GM12878 (cell line): ENCODE measurements around the gene MAFB. TPM values are rescaled to one million over a fixed set of nuclear protein-coding genes. Genes with fewer than 3 reads are reported as not detected.

ENCODE experiments used
- ATAC-seq: fragments of 200-7000 bp; cut with Tn5 transposase; 3 replicates; pipeline ENCODE4 v1.9.1; 2020; ENCODE audit warnings: mild to moderate bottlenecking, moderate library complexity
- BruUV-seq: library from RNA; stranded (reverse); fragments of 400-500 nt; replicated peaks from 2 replicates; lab custom pipeline; 2021; lab: Mats Ljungman, UMichigan
- CTCF ChIA-PET: fragments of 300-600 bp; sonication (Branson Sonifier 250); formaldehyde crosslinking; extraction: SDS; loops from one replicate; lab custom pipeline; 2021; ENCODE audit warnings: inconsistent platforms; lab: Yijun Ruan, JAX
- POLR2A ChIA-PET: fragments of 350-600 bp; formaldehyde crosslinking; extraction: SDS; loops from one replicate; lab custom pipeline; 2021; ENCODE audit warnings: inconsistent platforms; lab: Charles Lee
- RAD21 ChIA-PET: fragments of 300-600 bp; sonication (Branson Sonifier 250); formaldehyde crosslinking; loops from one replicate; lab custom pipeline; 2023; ENCODE audit warnings: antibody characterized with exemption; ENCODE audit not compliant: unreplicated experiment; lab: Charles Lee
- SMC1A ChIA-PET: fragments of 300-600 bp; sonication (Branson Sonifier 250); formaldehyde crosslinking; loops from one replicate; lab custom pipeline; 2023; ENCODE audit not compliant: unreplicated experiment, uncharacterized antibody; lab: Charles Lee
- DNase-seq: peaks from one replicate; pipeline ENCODE4 v3.0.0-alpha.2; 2011; ENCODE audit warnings: low read depth, low spot score
- FAIRE-seq: peaks from 3 replicates; lab custom pipeline; 2011; peaks lifted over from hg19 to GRCh38; lab: Jason Lieb, UNC
- H2AFZ ChIP-seq: 2 replicates; pipeline ENCODE4 v1.6.0; 2011; ENCODE audit warnings: low read depth, low read length, control low read depth; ENCODE audit not compliant: control insufficient read depth
- H3K27ac ChIP-seq: 2 replicates; pipeline ENCODE4 v1.5.1; 2011; ENCODE audit warnings: control low read depth; ENCODE audit not compliant: control insufficient read depth, insufficient read depth
- H3K27me3 ChIP-seq, 2 experiments: replicated peaks in 1 of 2; 2 replicates each; pipeline versions ENCODE4 v1.6.0 to v1.6.1; 2011; ENCODE audit warnings: low read length in 1 of 2; ENCODE audit not compliant: control insufficient read depth in 2 of 2, insufficient read depth in 2 of 2
- H3K36me3 ChIP-seq, 2 experiments: 2 replicates each; pipeline ENCODE4 v1.5.1; 2011; ENCODE audit warnings: low read length in 1 of 2; ENCODE audit not compliant: control insufficient read depth in 2 of 2, insufficient read depth in 2 of 2
- H3K4me1 ChIP-seq: 2 replicates; pipeline ENCODE4 v1.6.1; 2011; ENCODE audit warnings: mild to moderate bottlenecking, low read length, moderate library complexity, mixed read lengths; ENCODE audit not compliant: control insufficient read depth, insufficient read depth
- H3K4me2 ChIP-seq: 2 replicates; pipeline ENCODE4 v1.6.0; 2011; ENCODE audit warnings: control low read depth; ENCODE audit not compliant: control insufficient read depth, insufficient read depth
- H3K4me3 ChIP-seq: fragments of 200-600 bp; sonication (generic); 2 replicates; pipeline ENCODE4 v1.5.1; 2016
- H3K79me2 ChIP-seq: 2 replicates; pipeline ENCODE4 v1.6.0; 2011; ENCODE audit warnings: low read length; ENCODE audit not compliant: control insufficient read depth, insufficient read depth
- H3K9ac ChIP-seq: 2 replicates; pipeline ENCODE4 v1.8.0; 2011; ENCODE audit warnings: low read length, control low read depth, mixed read lengths; ENCODE audit not compliant: control insufficient read depth, insufficient read depth
- H3K9me3 ChIP-seq: replicated peaks from 3 replicates; pipeline ENCODE4 v1.5.1; 2011; ENCODE audit warnings: mild to moderate bottlenecking, low read length; ENCODE audit not compliant: control insufficient read depth, insufficient read depth
- H4K20me1 ChIP-seq: 2 replicates; pipeline ENCODE4 v1.6.0; 2011; ENCODE audit not compliant: control insufficient read depth, insufficient read depth
- ASH2L ChIP-seq: fragments of 300-600, 200-600 bp; sonication (generic); IDR thresholded peaks from 2 replicates; pipeline ENCODE4 v1.6.1; 2017; ENCODE audit warnings: low read depth, mild to moderate bottlenecking, borderline replicate concordance
- CBX3 ChIP-seq: fragments of 200-600 bp; sonication (generic); IDR thresholded peaks from 2 replicates; pipeline ENCODE4 v1.6.1; 2016; ENCODE audit warnings: low read depth, borderline replicate concordance
- ESRRA ChIP-seq: IDR thresholded peaks from 2 replicates; pipeline ENCODE4 v1.6.1; 2012; ENCODE audit warnings: mild to moderate bottlenecking, low read length, improper control_type of control experiment
- FOXM1 ChIP-seq: IDR thresholded peaks from 2 replicates; pipeline ENCODE4 v1.6.1; 2012; ENCODE audit warnings: low read depth, mild to moderate bottlenecking, inconsistent platforms, low read length, moderate library complexity
- KDM1A ChIP-seq: fragments of 200-600 bp; sonication (generic); IDR thresholded peaks from 2 replicates; pipeline ENCODE4 v1.6.1; 2016; ENCODE audit warnings: borderline replicate concordance
- NFXL1 ChIP-seq: fragments of 450-650 bp; IDR thresholded peaks from 2 replicates; pipeline ENCODE4 v1.6.1; 2017; ENCODE audit warnings: antibody characterized with exemption, mild to moderate bottlenecking, borderline replicate concordance
- RBBP5 ChIP-seq: fragments of 200-600 bp; sonication (generic); conservative IDR thresholded peaks from 2 replicates; pipeline ENCODE4 v1.6.1; 2016
- RELA ChIP-seq: fragments of 450-650 bp; IDR thresholded peaks from 2 replicates; pipeline ENCODE4 v1.8.0; 2014; ENCODE audit warnings: borderline replicate concordance; ENCODE audit not compliant: partially characterized antibody
- RELB ChIP-seq: fragments of 450-650 bp; IDR thresholded peaks from 2 replicates; pipeline ENCODE4 v1.6.1; 2017; ENCODE audit warnings: low read depth, mild to moderate bottlenecking, moderate library complexity
- TBL1XR1 ChIP-seq: IDR thresholded peaks from 2 replicates; pipeline ENCODE4 v1.6.1; 2012; ENCODE audit warnings: low read depth, low read length, improper control_type of control experiment
- TCF3 ChIP-seq: IDR thresholded peaks from 2 replicates; pipeline ENCODE4 v1.6.1; 2012; ENCODE audit warnings: low read depth, mild to moderate bottlenecking, low read length, borderline replicate concordance; ENCODE audit not compliant: insufficient read depth
- ZBED1 ChIP-seq: IDR thresholded peaks from 2 replicates; pipeline ENCODE4 v1.6.1; 2016; ENCODE audit warnings: borderline replicate concordance
- ZBTB40 ChIP-seq: fragments of 450-650 bp; IDR thresholded peaks from 2 replicates; pipeline ENCODE4 v1.6.1; 2016; ENCODE audit warnings: mild to moderate bottlenecking, moderate library complexity, borderline replicate concordance
- ZNF24 ChIP-seq: fragments of 450-650 bp; IDR thresholded peaks from 2 replicates; pipeline ENCODE4 v1.6.1; 2017; ENCODE audit warnings: antibody characterized with exemption, mild to moderate bottlenecking
- ZNF622 ChIP-seq: fragments of 450-650 bp; IDR thresholded peaks from 2 replicates; pipeline ENCODE4 v1.6.1; 2017; ENCODE audit warnings: mild to moderate bottlenecking, inconsistent platforms
- in situ Hi-C: fragments of 300-500 bp; cut with MboI; formaldehyde crosslinking; loops from 9 replicates; pipeline ENCODE4 v1.14.3; 2018; ENCODE audit warnings: mixed read lengths
- intact Hi-C: fragments of 100-400 bp; cut with micrococcal nuclease; formaldehyde crosslinking; loops from one replicate; pipeline ENCODE4 v1.14.2; 2022; ENCODE audit not compliant: unreplicated experiment
- polyA plus RNA-seq, 11 experiments: library from polyadenylated mRNA; depleted of rRNA in 4 of 11; unstranded in 6 of 11; stranded (reverse) in 5 of 11; fragments of >200 nt; fragmentation: Nextera tagmentation in 4 of 11; fragmentation: Illumina TruSeq in 1 of 11; extraction: Ambion mirVana in 4 of 11; extraction: Trizol in 1 of 11; gene quantifications; 1 replicate in 1 of 11; 2 replicates in 10 of 11; pipeline versions ENCODE4 v1.2.1 to v1.2.3, GENCODE V29; 2011 to 2016; ENCODE audit warnings: inconsistent platforms in 2 of 11, missing spikeins in 2 of 11, low read depth in 1 of 11
- total RNA-seq, 4 experiments: library from RNA; depleted of rRNA in 3 of 4; stranded (reverse); fragments of >200 nt in 3 of 4; fragmentation: Illumina TruSeq in 1 of 4; extraction: Trizol in 1 of 4; gene quantifications; 2 replicates each; pipeline versions ENCODE4 v1.2.1 to v1.2.3, GENCODE V29; 2013 to 2021

The MAFB gene
- total and polyA plus RNA-seq, 10 of the 15 experiments (the other 5 are each of a cell fraction or from before 2014, with no cell fraction given), result 0.01 to 0.08 (median 0.01) TPM; not detected in 7

GRCh38 chr20:40727960-40728359 lies 38.9 kb upstream of the MAFB start:
- H3K27me3 ChIP-seq, result no peaks in the 10 kb centered on the region; a peak in 1 of 4 replicates
- in situ Hi-C loops, result loop anchor here (25.0 kb wide), 1 partner anchor 359 kb away; no protein-coding TSS in a partner anchor
- no peak overlapping the region for H3K9ac ChIP-seq
- no peaks in the 10 kb centered on the region for H3K36me3 ChIP-seq
- H2AFZ ChIP-seq, result no peak overlapping the region
- H3K4me2 ChIP-seq, result no peak overlapping the region
- no peak overlapping the region for H3K4me3 ChIP-seq
- H3K79me2 ChIP-seq, result no peaks in the 10 kb centered on the region
- H3K4me1 ChIP-seq, result no peaks in the 10 kb centered on the region
- BruUV-seq, result no TSS peak
- H4K20me1 ChIP-seq, result no peaks in the 10 kb centered on the region
- H3K9me3 ChIP-seq, result no peaks in the 10 kb centered on the region
- TF ChIP-seq RELA, result no peak
- no peak for TF ChIP-seq ZBTB40
- no peak for TF ChIP-seq RBBP5
- TF ChIP-seq TBL1XR1, result no peak
- TF ChIP-seq FOXM1, result no peak
- TF ChIP-seq ZBED1, result no peak
- no peak for TF ChIP-seq ZNF622
- TF ChIP-seq CBX3, result no peak
- no peak for TF ChIP-seq ASH2L
- no peak for TF ChIP-seq KDM1A
- TF ChIP-seq ZNF24, result no peak
- no peak for TF ChIP-seq RELB
- no peak for TF ChIP-seq ESRRA
- no peak for TF ChIP-seq NFXL1
- TF ChIP-seq TCF3, result no peak
- ChIA-PET POLR2A (no interaction called here), RAD21 (no interaction called here), CTCF (interaction anchor here (1.7 kb wide), 1 partner anchor 13 kb away, joined by 6 read pairs; no protein-coding TSS in a partner anchor), SMC1A (no interaction called here)
- FAIRE-seq (no peak), ATAC-seq (no peak), DNase-seq (no peak)
- intact Hi-C loops, result no loop called here
- H3K27ac ChIP-seq, result no peak overlapping the region
